ENCODE data around the gene TDRD10. TPM values are rescaled to one million over a fixed set of nuclear protein-coding genes. Genes with fewer than 3 reads are reported as not detected.

TDRD10 gene
- total RNA-seq, 6 donors from 2014 or later: 6.2 to 47.1 (median 12.6) TPM

GRCh38 chr1:154571244-154571963, 69.4 kb downstream of the TDRD10 start:
- DNase-seq: peak in 1 of 2 donors; percentile 80
- Histone ChIP-seq H3K9me3 (no peaks in the 10 kb centered on the region), H3K27me3 (peaks cover 0 to 15% (median 3%) of the 10 kb centered on the region in 4 donors), H3K4me3 (no peak overlapping the region), H3K36me3 (no peaks in the 10 kb centered on the region), H3K4me1 (peaks cover 8 to 10% (median 9%) of the 10 kb centered on the region in 4 donors), H3K27ac (no peak overlapping the region)
- ATAC-seq (ENCODE audit: low FRiP score in 2 of 2): no peak
- no peak for TF ChIP-seq POLR2A (IDR thresholded peaks at IDR 0.05)
- TF ChIP-seq EP300 (IDR thresholded peaks at IDR 0.05): no peak
- no peak for TF ChIP-seq POLR2AphosphoS5 (IDR thresholded peaks at IDR 0.05)
- no peak for TF ChIP-seq CTCF (IDR thresholded peaks at IDR 0.05)
- WGBS, 2 donors: 95 to 96% methylated on average over 52 to 59 of the region's 59 CpGs

DNA sequence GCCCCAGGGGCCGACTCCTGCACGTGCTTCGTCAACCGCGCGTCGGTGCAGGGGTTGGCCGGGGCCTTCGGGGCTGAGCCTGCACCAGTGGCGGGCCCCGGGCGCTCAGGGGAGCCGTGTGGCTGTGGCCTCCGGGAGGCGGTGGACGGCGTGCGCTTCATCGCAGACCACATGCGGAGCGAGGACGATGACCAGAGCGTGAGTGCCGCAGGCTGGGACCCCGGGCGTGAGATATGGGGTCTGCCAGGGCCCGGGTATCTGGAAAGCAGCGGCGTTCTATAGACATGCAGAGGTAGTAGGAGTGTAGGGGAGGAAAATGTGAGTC, 69.9 kb downstream of the TDRD10 start:
- Histone ChIP-seq H3K9me3 (no peaks in the 10 kb centered on the region), H3K4me1 (peaks cover 8 to 10% (median 9%) of the 10 kb centered on the region in 4 donors), H3K36me3 (no peaks in the 10 kb centered on the region), H3K27me3 (peaks cover 0 to 12% (median 3%) of the 10 kb centered on the region in 4 donors), H3K4me3 (no peak overlapping the region), H3K27ac (no peak overlapping the region)
- DNase-seq (no peak), ATAC-seq (ENCODE audit: low FRiP score in 2 of 2) (no peak)
- TF ChIP-seq CTCF (IDR thresholded peaks at IDR 0.05) (no peak), EP300 (IDR thresholded peaks at IDR 0.05) (no peak), POLR2AphosphoS5 (IDR thresholded peaks at IDR 0.05) (no peak), POLR2A (IDR thresholded peaks at IDR 0.05) (no peak)
- 94 to 98% methylated on average over 23 to 26 of the region's 29 CpGs for WGBS, 2 donors

DNA sequence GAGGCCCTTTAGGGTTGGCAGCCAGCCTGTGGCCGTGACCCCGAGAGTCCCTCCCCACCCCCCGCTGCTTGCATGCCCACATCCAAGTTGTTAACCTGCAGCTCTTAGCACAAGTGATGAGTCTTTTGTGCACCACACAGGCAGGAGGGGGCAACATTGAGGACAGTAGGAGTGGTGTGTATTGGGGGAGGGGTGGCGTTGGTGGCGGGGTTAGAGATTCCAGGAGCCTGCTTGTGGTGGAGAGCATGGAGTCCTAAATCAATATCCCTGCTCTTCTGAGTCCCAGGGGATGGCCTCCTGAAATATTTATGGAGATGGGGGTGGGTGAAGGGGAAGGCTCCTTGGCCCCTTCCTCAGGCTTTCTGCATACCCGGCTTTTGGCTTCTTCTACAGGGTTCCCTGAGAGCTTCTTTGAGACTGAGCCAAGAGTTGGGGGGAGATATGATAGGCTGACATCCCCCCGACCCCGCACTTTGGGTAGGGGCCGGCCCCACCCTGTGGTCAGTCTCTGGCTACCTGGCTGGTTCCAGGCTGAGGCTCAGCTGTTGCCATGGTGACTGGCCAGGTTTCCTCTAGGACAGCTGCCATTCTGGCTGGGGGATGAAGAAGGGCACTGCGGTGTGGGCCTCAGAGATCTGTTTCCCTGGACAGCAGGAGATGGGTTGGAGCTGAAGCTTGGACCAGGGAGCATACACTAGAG, 70.6 kb downstream of the TDRD10 start:
- Histone ChIP-seq H3K27ac (no peak overlapping the region), H3K4me1 (peaks cover 6 to 7% (median 7%) of the 10 kb centered on the region in 4 donors), H3K9me3 (no peaks in the 10 kb centered on the region), H3K4me3 (no peak overlapping the region), H3K36me3 (peaks cover 0 to under 1% (median 0%) of the 10 kb centered on the region in 4 donors), H3K27me3 (peaks cover 0 to 7% (median 2%) of the 10 kb centered on the region in 4 donors)
- DNase-seq: no peak
- no peak for ATAC-seq (ENCODE audit: low FRiP score in 2 of 2)
- 63 to 78% methylated on average over 5 to 10 of the region's 10 CpGs for WGBS, 2 donors
- TF ChIP-seq EP300 (IDR thresholded peaks at IDR 0.05) (no peak), POLR2A (IDR thresholded peaks at IDR 0.05) (no peak), CTCF (IDR thresholded peaks at IDR 0.05) (no peak), POLR2AphosphoS5 (IDR thresholded peaks at IDR 0.05) (no peak)

DNA sequence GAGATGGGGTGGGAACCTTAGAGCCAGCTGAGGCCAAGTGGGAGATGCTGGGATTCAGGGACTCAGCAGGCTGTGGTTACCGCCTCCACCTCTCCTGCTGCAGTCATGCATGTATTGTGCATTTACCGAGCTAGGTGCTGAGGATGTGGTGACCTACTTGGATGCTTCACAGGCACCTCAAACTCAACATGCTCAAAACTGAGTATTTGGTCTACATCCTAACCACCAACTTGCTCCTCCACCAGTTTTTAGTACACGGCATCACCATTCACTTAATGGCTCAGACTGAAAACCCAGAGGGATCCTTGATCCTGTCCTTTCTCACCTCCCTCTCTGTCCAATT, 71.1 kb downstream of the TDRD10 start:
- TF ChIP-seq POLR2A (IDR thresholded peaks at IDR 0.05) (no peak), EP300 (IDR thresholded peaks at IDR 0.05) (no peak), CTCF (IDR thresholded peaks at IDR 0.05) (no peak), POLR2AphosphoS5 (IDR thresholded peaks at IDR 0.05) (no peak)
- no peak for DNase-seq
- Histone ChIP-seq H3K27me3 (peaks cover 0 to 5% (median 0%) of the 10 kb centered on the region in 4 donors), H3K4me3 (no peak overlapping the region), H3K27ac (no peak overlapping the region), H3K36me3 (peaks cover 0 to 6% (median 2%) of the 10 kb centered on the region in 4 donors), H3K9me3 (no peaks in the 10 kb centered on the region), H3K4me1 (peaks cover 2 to 6% (median 2%) of the 10 kb centered on the region in 4 donors)
- ATAC-seq (ENCODE audit: low FRiP score in 2 of 2): no peak
- 59 to 77% methylated on average over 3 of the region's 3 CpGs for WGBS, 2 donors
